ENCODE measurements around the gene BANF1. TPM values are rescaled to one million over a fixed set of nuclear protein-coding genes. Genes with fewer than 3 reads are reported as not detected.
A peak's percentile ranks its signal among the peaks of the same experiment; 100 is the strongest.

The BANF1 gene
- total RNA-seq, 2 donors from 2014 or later = 47.5 to 58.0 TPM

DNA sequence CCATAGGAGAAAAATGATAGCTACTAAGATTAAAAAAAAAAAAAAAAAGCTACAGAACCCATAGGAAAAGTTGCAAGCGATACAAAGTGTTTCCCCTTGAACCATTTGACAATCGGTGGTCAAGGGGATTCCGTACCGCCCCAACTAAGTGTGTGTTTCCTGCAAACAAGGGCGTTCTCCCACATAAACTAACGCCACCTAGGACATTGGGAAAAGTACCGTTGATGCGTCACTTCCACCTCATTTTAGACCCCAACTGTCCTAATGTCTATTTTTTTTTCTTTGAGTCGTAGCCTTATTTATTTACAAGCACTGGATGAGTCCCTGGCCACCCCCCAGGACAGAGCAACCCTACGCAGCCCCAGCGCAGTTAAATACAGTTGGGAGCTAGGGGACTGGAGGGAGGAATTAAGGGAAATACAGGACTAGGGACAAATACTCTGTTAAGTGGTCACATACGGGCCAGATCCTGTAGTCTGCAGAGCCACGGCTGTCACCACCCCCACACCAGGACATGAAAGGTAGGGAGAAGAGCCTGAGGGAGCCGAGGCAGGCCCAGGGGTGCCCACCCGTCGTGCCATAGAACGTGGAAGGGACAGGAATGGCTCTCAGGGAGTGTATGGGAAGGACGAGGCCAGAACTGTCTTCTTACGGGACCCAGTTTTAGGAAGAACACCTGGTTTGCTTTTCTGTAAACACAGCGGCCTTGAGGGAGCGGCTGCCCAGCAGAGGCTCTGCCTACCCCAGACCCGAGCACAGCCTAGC is 19.3 kb upstream of the BANF1 start:
- Mint-ChIP-seq H3K27me3 (no peaks in the 10 kb centered on the region), H3K27ac (peak overlapping the region; percentile 19), H3K4me1 (no peaks in the 10 kb centered on the region), H3K36me3 (ENCODE audit: low read depth) (peaks cover 2% of the 10 kb centered on the region), H3K4me3 (no peak overlapping the region)
- DNase-seq = no peak
- H3K9me3 ChIP-seq (ENCODE audit: control insufficient read depth, low read length, poor library complexity, severe bottlenecking) = no peaks in the 10 kb centered on the region
- no peak for ATAC-seq

DNA sequence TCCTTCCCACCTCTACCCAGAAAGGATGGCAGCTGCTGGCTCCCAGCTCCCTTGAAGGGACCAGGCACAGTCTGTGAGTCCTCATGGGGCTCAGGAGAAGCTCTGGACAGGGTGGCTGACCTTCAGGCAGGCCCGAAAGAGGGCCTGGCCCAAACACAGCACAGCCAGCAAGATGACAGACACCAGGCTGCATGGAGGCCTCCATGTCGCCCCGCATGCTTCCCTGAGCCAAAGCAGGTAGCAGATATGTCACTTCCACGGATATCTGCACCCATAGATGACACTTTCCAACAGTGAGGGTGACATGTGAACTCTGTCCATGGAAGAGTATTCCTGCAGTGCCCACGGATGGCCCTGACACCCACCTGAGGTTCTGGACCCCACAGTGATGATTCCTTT is 18.7 kb upstream of the BANF1 start:
- ATAC-seq (no peak), DNase-seq (no peak)
- no peaks in the 10 kb centered on the region for H3K4me1 Mint-ChIP-seq
- peak overlapping the region; percentile 19 for H3K27ac Mint-ChIP-seq
- H3K4me3 Mint-ChIP-seq = no peak overlapping the region
- no peaks in the 10 kb centered on the region for H3K27me3 Mint-ChIP-seq
- no peaks in the 10 kb centered on the region for H3K36me3 Mint-ChIP-seq (ENCODE audit: low read depth)
- H3K9me3 ChIP-seq (ENCODE audit: control insufficient read depth, low read length, poor library complexity, severe bottlenecking) = no peaks in the 10 kb centered on the region

DNA sequence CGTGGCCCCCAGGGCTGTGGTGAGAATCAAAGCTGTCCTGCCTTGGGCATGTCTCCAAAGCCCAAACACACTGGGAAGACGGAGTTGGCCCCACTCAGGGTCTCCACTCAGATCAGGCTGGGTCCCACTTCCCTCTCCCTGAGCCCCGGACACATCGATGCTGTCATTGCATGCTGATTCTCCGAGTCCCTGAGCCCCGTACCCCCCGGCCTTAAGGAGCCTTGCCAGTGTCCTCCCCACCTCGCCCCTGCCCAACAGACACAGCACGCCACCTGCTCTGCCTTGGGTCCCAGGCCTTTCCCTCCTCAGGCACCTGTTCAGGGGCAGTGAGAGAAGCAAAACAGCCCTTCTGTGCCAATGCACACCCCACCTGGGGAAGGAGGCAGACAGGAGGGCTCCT is 15.0 kb upstream of the BANF1 start:
- no peak for DNase-seq
- Mint-ChIP-seq H3K27me3 (no peaks in the 10 kb centered on the region), H3K27ac (no peak overlapping the region), H3K36me3 (ENCODE audit: low read depth) (peaks cover 4% of the 10 kb centered on the region), H3K4me3 (no peak overlapping the region), H3K4me1 (peaks cover 2% of the 10 kb centered on the region)
- ATAC-seq = no peak
- H3K9me3 ChIP-seq (ENCODE audit: control insufficient read depth, low read length, poor library complexity, severe bottlenecking) = no peaks in the 10 kb centered on the region

DNA sequence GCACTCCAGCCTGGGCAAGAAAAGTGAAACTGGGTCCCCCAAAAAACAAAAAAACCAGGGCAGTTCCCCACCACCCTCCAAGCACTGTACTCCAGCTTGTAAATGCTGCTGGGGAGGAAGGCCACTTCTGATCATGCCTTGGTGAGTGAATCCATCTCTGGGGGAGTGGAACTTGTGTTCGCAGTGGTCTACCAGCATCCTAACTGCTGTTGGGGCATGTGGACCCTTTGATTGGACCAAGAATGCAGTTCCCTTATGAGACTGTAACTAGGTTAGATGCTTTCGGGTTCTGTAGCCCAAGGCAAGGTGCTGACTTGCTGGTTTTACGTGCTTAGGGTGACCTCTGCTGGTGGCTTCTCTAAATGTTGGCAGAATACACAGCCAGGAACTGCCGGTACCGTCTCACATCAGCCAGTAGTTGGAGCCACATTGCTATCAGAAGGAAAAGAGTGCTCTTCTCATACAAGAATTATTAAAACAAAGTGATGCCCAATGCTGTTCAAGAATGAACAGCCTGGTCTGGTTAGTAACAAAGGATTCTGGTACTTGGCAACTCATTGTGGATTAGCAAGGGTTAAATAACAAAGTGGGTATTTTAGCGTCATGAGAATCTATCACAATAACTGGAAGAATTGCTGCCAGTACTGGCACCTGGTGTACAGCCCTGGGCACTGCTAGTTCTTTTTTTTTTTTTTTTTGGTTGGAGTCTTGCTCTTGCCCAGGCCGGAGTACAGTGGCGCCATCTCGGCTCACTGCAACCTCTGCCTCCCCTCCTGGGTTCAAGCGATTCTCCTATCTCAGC is 13.3 kb upstream of the BANF1 start:
- Mint-ChIP-seq H3K4me1 (peaks cover 2% of the 10 kb centered on the region), H3K36me3 (ENCODE audit: low read depth) (peaks cover 4% of the 10 kb centered on the region), H3K4me3 (no peak overlapping the region), H3K27ac (peak overlapping the region; percentile 1), H3K27me3 (no peaks in the 10 kb centered on the region)
- ATAC-seq (peak; percentile 98), DNase-seq (peak; percentile 69 to 86 (median 77))
- H3K9me3 ChIP-seq (ENCODE audit: control insufficient read depth, low read length, poor library complexity, severe bottlenecking) = no peaks in the 10 kb centered on the region

DNA sequence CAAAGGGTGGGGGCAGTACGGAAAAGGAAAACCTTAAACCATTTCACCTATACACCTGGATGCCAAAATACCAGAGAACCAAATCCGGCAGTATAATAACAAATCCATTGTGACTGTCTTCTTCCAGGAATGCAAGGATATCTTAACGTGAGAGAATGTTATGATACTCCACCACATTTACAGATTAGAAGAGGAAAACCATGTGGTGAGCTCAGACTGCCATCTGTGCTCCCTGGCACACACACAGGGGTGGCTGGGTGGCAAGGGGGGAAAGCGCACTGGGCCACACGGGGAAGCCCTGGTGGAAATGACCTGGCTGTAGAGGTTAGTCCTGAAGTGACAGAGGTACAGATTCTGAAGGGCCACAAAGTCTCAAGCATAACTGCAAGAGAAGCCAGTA is 10.2 kb upstream of the BANF1 start:
- no peak for DNase-seq
- H3K4me3 Mint-ChIP-seq = no peak overlapping the region

DNA sequence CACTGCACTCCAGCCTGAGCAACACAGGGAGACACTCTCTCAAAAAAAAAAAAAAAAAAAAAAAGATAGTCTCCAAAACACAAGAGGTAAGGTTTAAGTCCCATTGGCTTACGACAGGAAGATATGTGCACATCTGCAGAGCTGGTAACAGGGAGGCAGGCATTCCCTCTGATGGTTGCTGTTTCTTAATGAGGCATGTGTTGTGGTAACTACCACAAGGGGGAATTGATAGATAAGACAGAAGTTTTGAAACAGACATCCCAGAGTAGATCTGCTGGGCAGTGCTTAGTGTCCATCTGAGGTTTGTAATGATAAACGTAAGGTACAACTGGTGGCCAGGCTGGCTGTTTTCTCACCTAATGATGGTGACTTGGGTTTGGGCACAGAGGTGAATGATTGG is 5.0 kb upstream of the BANF1 start:
- peak overlapping the region; percentile 79 for H3K27ac Mint-ChIP-seq
- peaks cover 15% of the 10 kb centered on the region for H3K36me3 Mint-ChIP-seq (ENCODE audit: low read depth)
- peaks cover 30% of the 10 kb centered on the region for H3K4me1 Mint-ChIP-seq
- DNase-seq (no peak), ATAC-seq (no peak)
- no peaks in the 10 kb centered on the region for H3K9me3 ChIP-seq (ENCODE audit: control insufficient read depth, low read length, poor library complexity, severe bottlenecking)
- no peaks in the 10 kb centered on the region for H3K27me3 Mint-ChIP-seq
- no peak overlapping the region for H3K4me3 Mint-ChIP-seq

More for the DNA sequence above, 10.2 kb upstream of the BANF1 start:
- H3K4me1 Mint-ChIP-seq = peaks cover 7% of the 10 kb centered on the region
- peaks cover 7% of the 10 kb centered on the region for H3K36me3 Mint-ChIP-seq (ENCODE audit: low read depth)
- H3K9me3 ChIP-seq (ENCODE audit: control insufficient read depth, low read length, poor library complexity, severe bottlenecking) = no peaks in the 10 kb centered on the region
- peak overlapping the region; percentile 6 for H3K27ac Mint-ChIP-seq
- no peak for ATAC-seq
- no peaks in the 10 kb centered on the region for H3K27me3 Mint-ChIP-seq

DNA sequence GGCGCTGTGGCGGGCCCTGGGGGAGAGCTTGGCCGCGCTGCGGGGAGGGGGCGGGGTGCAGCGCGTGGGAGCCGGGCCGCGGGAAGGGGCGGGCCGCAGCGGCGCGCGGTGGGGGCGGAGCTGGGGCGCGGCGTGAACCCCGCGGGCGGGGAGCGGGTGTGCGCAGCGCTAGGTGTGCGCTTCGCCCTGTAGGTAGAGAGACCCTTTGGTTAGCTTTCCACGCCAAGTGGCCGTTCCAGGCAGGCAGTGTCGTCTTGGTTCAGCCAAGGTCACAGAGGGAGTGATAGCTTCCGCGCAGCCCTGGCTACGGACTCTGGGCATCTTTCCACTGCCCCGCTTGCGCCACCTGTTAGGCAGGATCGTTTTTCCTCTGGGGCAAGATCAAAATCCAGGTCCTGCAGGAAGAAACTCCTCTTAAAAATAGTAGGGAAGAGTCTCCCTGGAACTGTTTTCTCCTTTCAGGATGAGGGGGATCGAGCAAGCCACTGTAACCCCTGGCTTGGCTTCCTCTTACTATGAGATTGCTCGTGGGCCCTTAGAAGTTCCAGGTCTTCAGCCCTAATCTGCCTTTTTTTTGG is 434 bp downstream of the BANF1 start:
- Mint-ChIP-seq H3K36me3 (ENCODE audit: low read depth) (peaks cover 9% of the 10 kb centered on the region), H3K27me3 (no peaks in the 10 kb centered on the region), H3K4me1 (peaks cover 31% of the 10 kb centered on the region), H3K27ac (peak overlapping the region; percentile 99), H3K4me3 (peak overlapping the region; percentile 99)
- DNase-seq = peak; percentile 59 to 77 (median 73)
- peak; percentile 77 for ATAC-seq
- no peaks in the 10 kb centered on the region for H3K9me3 ChIP-seq (ENCODE audit: control insufficient read depth, low read length, poor library complexity, severe bottlenecking)

DNA sequence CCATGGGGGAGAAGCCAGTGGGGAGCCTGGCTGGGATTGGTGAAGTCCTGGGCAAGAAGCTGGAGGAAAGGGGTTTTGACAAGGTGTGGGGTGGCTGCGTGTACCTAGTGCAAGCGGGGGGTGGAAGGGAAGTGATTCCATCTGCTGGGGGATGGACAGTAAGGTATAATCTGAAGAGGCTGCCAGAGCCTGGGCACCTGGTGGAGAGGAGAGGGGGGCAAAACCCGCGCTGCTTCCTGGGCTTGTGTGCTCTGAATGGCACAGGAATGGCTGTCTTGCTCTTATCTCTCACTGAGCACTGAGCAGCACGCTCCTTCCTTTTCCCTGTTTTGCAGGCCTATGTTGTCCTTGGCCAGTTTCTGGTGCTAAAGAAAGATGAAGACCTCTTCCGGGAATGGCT is 988 bp downstream of the BANF1 start:
- Mint-ChIP-seq H3K27me3 (no peaks in the 10 kb centered on the region), H3K27ac (peak overlapping the region; percentile 99), H3K4me1 (peaks cover 29% of the 10 kb centered on the region), H3K4me3 (peak overlapping the region; percentile 99), H3K36me3 (ENCODE audit: low read depth) (peaks cover 6% of the 10 kb centered on the region)
- ATAC-seq = no peak
- DNase-seq = no peak
- H3K9me3 ChIP-seq (ENCODE audit: control insufficient read depth, low read length, poor library complexity, severe bottlenecking) = no peaks in the 10 kb centered on the region

DNA sequence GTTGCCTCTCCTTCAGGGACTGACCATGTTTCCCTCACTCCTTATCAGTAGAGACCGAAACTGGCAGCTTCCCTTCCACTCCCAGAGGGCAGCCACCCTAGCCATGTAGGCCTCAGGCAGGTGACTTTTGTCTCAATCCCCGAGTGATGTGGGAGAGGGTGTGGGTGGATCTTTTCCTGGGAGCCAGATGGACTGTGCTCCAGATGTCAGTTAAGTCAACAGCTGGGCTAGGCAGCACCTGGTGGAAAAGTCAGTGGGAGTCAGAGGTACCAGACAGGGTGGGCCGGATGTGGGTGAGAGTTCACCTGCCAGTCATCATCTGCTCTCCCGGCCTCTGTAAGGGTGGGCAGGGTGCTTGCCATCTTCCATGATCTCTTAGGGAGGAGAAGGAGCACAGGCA is 1.9 kb downstream of the BANF1 start:
- no peak overlapping the region for H3K27ac Mint-ChIP-seq
- ATAC-seq (no peak), DNase-seq (no peak)
- peaks cover 5% of the 10 kb centered on the region for H3K36me3 Mint-ChIP-seq (ENCODE audit: low read depth)
- H3K4me3 Mint-ChIP-seq = peak overlapping the region; percentile 50
- no peaks in the 10 kb centered on the region for H3K27me3 Mint-ChIP-seq
- peaks cover 25% of the 10 kb centered on the region for H3K4me1 Mint-ChIP-seq
- H3K9me3 ChIP-seq (ENCODE audit: control insufficient read depth, low read length, poor library complexity, severe bottlenecking) = no peaks in the 10 kb centered on the region

DNA sequence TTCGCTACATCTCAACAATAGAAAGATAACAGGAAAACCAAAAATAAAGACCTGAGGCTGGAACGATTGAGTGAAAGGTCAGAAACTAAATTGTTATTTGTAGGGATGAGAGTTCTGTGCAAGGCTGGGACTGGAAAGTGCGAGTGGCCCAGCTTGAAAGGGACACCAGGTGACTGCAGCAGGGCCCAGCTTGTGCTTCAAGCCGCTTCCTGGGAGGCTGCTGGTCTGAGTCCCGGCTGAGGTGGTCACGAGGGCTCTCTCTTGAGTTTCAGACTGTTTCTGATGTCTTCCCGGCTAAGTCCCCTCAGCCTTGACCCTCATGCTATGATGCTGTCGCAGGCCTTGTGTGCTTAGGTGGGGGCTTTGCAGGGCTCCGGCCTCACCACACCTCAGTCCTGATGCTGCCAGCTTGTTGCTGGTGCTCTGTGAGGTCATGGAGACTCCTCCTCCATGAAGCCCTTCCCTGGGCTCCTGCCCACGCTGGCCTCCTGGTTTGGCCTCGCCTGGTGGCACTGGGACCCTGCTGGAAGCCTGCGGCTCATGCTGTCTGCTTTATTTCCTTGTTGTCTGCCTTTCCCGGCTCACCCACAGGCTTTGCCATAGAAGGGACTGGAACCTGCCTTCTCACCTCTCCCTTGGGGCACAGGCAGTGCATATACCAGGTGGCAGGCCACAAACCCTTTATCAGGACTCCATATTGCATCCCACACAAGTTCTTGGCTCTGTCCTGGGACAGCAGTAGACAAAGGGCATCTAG is 4.0 kb downstream of the BANF1 start:
- Mint-ChIP-seq H3K27ac (no peak overlapping the region), H3K4me3 (no peak overlapping the region)
- no peak for DNase-seq

DNA sequence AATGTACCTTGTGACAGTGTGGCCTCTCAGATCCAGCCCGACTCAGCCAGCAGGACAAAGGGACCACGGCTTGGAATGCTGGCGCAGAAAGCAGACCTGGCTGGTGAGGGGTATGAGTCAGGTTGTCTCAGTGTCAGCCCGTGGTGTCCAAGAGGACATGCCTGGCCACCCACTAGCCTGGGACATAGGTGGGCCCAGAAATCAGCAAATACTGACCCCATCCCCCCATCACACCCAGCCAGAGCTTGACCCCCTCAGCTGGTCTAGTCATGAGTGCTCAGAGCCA is 4.5 kb downstream of the BANF1 start:
- peaks cover 5% of the 10 kb centered on the region for H3K27me3 Mint-ChIP-seq
- DNase-seq (no peak), ATAC-seq (no peak)
- no peaks in the 10 kb centered on the region for H3K9me3 ChIP-seq (ENCODE audit: control insufficient read depth, low read length, poor library complexity, severe bottlenecking)
- H3K27ac Mint-ChIP-seq = no peak overlapping the region
- H3K4me3 Mint-ChIP-seq = no peak overlapping the region
- peaks cover 3% of the 10 kb centered on the region for H3K36me3 Mint-ChIP-seq (ENCODE audit: low read depth)
- H3K4me1 Mint-ChIP-seq = peaks cover 17% of the 10 kb centered on the region

More for the DNA sequence above, 4.0 kb downstream of the BANF1 start:
- H3K9me3 ChIP-seq (ENCODE audit: control insufficient read depth, low read length, poor library complexity, severe bottlenecking) = no peaks in the 10 kb centered on the region
- Mint-ChIP-seq H3K27me3 (peaks cover 5% of the 10 kb centered on the region), H3K36me3 (ENCODE audit: low read depth) (peaks cover 5% of the 10 kb centered on the region), H3K4me1 (peaks cover 20% of the 10 kb centered on the region)
- ATAC-seq = no peak

DNA sequence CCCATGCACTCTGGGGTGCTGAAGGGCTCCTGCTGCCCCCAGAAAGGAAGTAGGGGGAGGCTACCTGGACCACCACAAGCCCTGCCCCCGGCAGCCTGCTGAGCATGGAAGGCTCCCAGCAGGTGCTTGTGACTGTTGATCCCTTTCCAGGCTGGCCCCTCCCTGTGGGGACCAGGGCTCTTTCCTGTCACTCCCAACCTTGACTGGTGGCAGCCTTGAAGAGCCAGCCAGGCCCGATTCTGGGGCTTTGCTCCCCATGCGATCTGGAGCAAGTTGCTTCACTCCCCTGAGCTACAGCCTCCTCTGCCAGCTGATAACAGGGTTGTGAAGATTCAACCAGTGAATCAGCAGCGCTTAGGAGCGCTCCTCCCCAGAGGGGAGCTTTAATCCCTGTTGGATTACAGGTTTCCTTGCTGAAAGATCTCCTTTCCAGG is 4.9 kb downstream of the BANF1 start:
- ATAC-seq = no peak
- H3K27me3 Mint-ChIP-seq = peaks cover 5% of the 10 kb centered on the region
- no peaks in the 10 kb centered on the region for H3K36me3 Mint-ChIP-seq (ENCODE audit: low read depth)
- peak overlapping the region; percentile 9 for H3K27ac Mint-ChIP-seq
- peaks cover 15% of the 10 kb centered on the region for H3K4me1 Mint-ChIP-seq
- no peak for DNase-seq
- H3K9me3 ChIP-seq (ENCODE audit: control insufficient read depth, low read length, poor library complexity, severe bottlenecking) = no peaks in the 10 kb centered on the region
- no peak overlapping the region for H3K4me3 Mint-ChIP-seq

DNA sequence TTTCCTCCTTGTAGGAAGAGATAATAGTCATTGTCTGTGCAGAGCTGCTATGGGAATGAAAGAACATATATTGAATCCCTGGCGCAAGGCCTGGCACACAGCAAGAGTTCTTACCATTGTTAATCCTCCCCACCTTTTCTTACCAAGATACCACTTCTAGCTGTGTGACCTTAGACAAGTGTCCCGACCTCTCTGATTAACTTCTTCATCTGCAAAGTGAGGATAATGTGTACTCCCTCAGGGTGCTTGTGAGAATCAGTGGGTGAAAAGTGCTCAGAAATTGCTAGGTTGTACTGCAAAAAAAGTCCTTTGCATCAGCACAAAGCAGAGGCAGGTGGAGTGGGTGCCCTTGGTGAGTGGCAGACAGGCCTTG is 5.8 kb downstream of the BANF1 start:
- no peaks in the 10 kb centered on the region for H3K36me3 Mint-ChIP-seq (ENCODE audit: low read depth)
- H3K4me3 Mint-ChIP-seq = no peak overlapping the region
- peaks cover 8% of the 10 kb centered on the region for H3K4me1 Mint-ChIP-seq
- ATAC-seq = no peak
- no peak for DNase-seq
- H3K9me3 ChIP-seq (ENCODE audit: control insufficient read depth, low read length, poor library complexity, severe bottlenecking) = no peaks in the 10 kb centered on the region
- H3K27me3 Mint-ChIP-seq = peaks cover 7% of the 10 kb centered on the region
- peak overlapping the region; percentile 9 for H3K27ac Mint-ChIP-seq

All from T-helper 17 cell (primary cell).